PC-9 (cell line): ENCODE results near the gene UPK1B. TPM values are rescaled to one million over a fixed set of nuclear protein-coding genes. Genes with fewer than 3 reads are reported as not detected.
"Not testable (repeated sequence)": the region's sequence is repeated elsewhere in the genome, so short reads cannot be mapped to it uniquely, and the experiment has no call there.

ENCODE experiments used
- BruUV-seq: library from RNA; stranded (reverse); fragments of 400-500 nt; replicated peaks from 2 replicates; lab custom pipeline; 2021; lab: Mats Ljungman, UMichigan
- CTCF ChIA-PET: fragments of 300-600 bp; sonication (Branson Sonifier 250); formaldehyde crosslinking; loops from one replicate; lab custom pipeline; 2022; ENCODE audit warnings: antibody characterized with exemption; lab: Charles Lee
- POLR2A ChIA-PET: fragments of 300-600 bp; sonication (Branson Sonifier 250); formaldehyde crosslinking; loops from one replicate; lab custom pipeline; 2022; ENCODE audit warnings: antibody characterized with exemption; ENCODE audit not compliant: unreplicated experiment; lab: Charles Lee
- DNase-seq, 2 experiments: peaks; one replicate each; pipeline versions ENCODE4 v3.0.0 to v3.0.0-alpha.2; 2015 to 2022; ENCODE audit warnings: mixed read lengths in 1 of 2
- H2AFZ ChIP-seq: fragments of 200-600 bp; sonication (generic); 2 replicates; pipeline ENCODE4 v1.8.1; 2017; ENCODE audit warnings: antibody characterized with exemption
- H3F3A ChIP-seq: fragments of 200-600 bp; sonication (generic); 2 replicates; pipeline ENCODE4 v1.8.1; 2017; ENCODE audit warnings: antibody characterized with exemption, mild to moderate bottlenecking, low read depth; ENCODE audit not compliant: insufficient read depth
- H3K27ac ChIP-seq: fragments of 200-600 bp; sonication (generic); 2 replicates; pipeline ENCODE4 v1.6.1; 2016; ENCODE audit warnings: mixed run types
- H3K27me3 ChIP-seq: fragments of 200-600 bp; sonication (generic); 2 replicates; pipeline ENCODE4 v1.6.1; 2016; ENCODE audit warnings: low read depth, mixed run types; ENCODE audit not compliant: insufficient read depth
- H3K36me3 ChIP-seq: fragments of 200-600 bp; sonication (generic); 2 replicates; pipeline ENCODE4 v1.6.1; 2016; ENCODE audit warnings: low read depth, mixed run types
- H3K4me1 ChIP-seq: fragments of 200-600 bp; sonication (generic); replicated peaks from 2 replicates; pipeline ENCODE4 v1.6.1; 2016; ENCODE audit warnings: mixed run types; ENCODE audit not compliant: insufficient read depth
- H3K4me2 ChIP-seq: fragments of 200-600 bp; sonication (generic); 2 replicates; pipeline ENCODE4 v1.6.1; 2017; ENCODE audit warnings: mixed run types
- H3K4me3 ChIP-seq: fragments of 200-600 bp; sonication (generic); 2 replicates; pipeline ENCODE4 v1.6.1; 2016; ENCODE audit warnings: mixed run types
- H3K79me2 ChIP-seq: fragments of 200-600 bp; sonication (generic); 2 replicates; pipeline ENCODE4 v1.6.1; 2017; ENCODE audit warnings: low read depth, mixed run types
- H3K9me2 ChIP-seq: fragments of 200-600 bp; sonication (generic); 2 replicates; pipeline ENCODE4 v1.8.1; 2017; ENCODE audit warnings: mild to moderate bottlenecking; ENCODE audit not compliant: insufficient read depth
- H3K9me3 ChIP-seq: fragments of 200-600 bp; sonication (generic); 2 replicates; pipeline ENCODE4 v1.8.1; 2016; ENCODE audit warnings: low read depth; ENCODE audit not compliant: insufficient read depth
- H4K20me1 ChIP-seq: fragments of 200-600 bp; sonication (generic); 2 replicates; pipeline ENCODE4 v1.8.1; 2017; ENCODE audit not compliant: insufficient read depth
- EZH2 ChIP-seq: fragments of 200-600 bp; sonication (generic); IDR thresholded peaks from 2 replicates; pipeline ENCODE4 v1.8.0; 2017; ENCODE audit warnings: antibody characterized with exemption, low read depth
- intact Hi-C: fragments of 100-400 bp; cut with micrococcal nuclease; formaldehyde crosslinking; loops from one replicate; pipeline ENCODE4 v1.10.0; 2022; ENCODE audit not compliant: unreplicated experiment
- total RNA-seq: library from RNA; stranded (reverse); gene quantifications from 2 replicates; pipeline ENCODE4 v1.2.3, GENCODE V29; 2021
- TF ChIP-seq, protein P1 (sequence below): fragments of 200-600 bp; sonication (generic); conservative IDR thresholded peaks from 2 replicates; pipeline ENCODE4 v1.6.1; 2017; ENCODE audit warnings: mixed run types, antibody characterized with exemption, mild to moderate bottlenecking, moderate library complexity

The UPK1B gene
- total RNA-seq, 1 experiment from 2014 or later, result not detected

GRCh38 chr3:119139360-119139759, 34.0 kb upstream of the UPK1B start:
- intact Hi-C loops, CTCF ChIA-PET, H3K79me2 ChIP-seq, H3K4me1 ChIP-seq, H3K9me3 ChIP-seq, H2AFZ ChIP-seq, BruUV-seq, H3K27me3 ChIP-seq, POLR2A ChIA-PET, H4K20me1 ChIP-seq, H3K27ac ChIP-seq, DNase-seq, H3K36me3 ChIP-seq, H3K4me3 ChIP-seq, H3K4me2 ChIP-seq, H3F3A ChIP-seq, H3K9me2 ChIP-seq: not testable (repeated sequence)

GRCh38 chr3:119140466-119140865, 32.9 kb upstream of the UPK1B start:
- Histone ChIP-seq H3K27me3 (no peaks in the 10 kb centered on the region), H2AFZ (no peak overlapping the region), H3F3A (no peaks in the 10 kb centered on the region; the same call in 1 of the 2 replicates), H3K36me3 (no peaks in the 10 kb centered on the region), H3K4me3 (no peak overlapping the region), H4K20me1 (no peaks in the 10 kb centered on the region), H3K9me3 (no peaks in the 10 kb centered on the region), H3K4me1 (no peaks in the 10 kb centered on the region), H3K27ac (no peak overlapping the region), H3K4me2 (no peak overlapping the region), H3K9me2 (no peaks in the 10 kb centered on the region), H3K79me2 (no peaks in the 10 kb centered on the region)
- DNase-seq, result no peak
- no peak for TF ChIP-seq EZH2
- TF ChIP-seq, protein P1, sequence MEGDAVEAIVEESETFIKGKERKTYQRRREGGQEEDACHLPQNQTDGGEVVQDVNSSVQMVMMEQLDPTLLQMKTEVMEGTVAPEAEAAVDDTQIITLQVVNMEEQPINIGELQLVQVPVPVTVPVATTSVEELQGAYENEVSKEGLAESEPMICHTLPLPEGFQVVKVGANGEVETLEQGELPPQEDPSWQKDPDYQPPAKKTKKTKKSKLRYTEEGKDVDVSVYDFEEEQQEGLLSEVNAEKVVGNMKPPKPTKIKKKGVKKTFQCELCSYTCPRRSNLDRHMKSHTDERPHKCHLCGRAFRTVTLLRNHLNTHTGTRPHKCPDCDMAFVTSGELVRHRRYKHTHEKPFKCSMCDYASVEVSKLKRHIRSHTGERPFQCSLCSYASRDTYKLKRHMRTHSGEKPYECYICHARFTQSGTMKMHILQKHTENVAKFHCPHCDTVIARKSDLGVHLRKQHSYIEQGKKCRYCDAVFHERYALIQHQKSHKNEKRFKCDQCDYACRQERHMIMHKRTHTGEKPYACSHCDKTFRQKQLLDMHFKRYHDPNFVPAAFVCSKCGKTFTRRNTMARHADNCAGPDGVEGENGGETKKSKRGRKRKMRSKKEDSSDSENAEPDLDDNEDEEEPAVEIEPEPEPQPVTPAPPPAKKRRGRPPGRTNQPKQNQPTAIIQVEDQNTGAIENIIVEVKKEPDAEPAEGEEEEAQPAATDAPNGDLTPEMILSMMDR, result no peak
- POLR2A ChIA-PET, result no interaction called here
- CTCF ChIA-PET, result no interaction called here
- BruUV-seq, result no TSS peak
- intact Hi-C loops, result loop anchor here (10.0 kb wide), 1 partner anchor 244 kb away; no protein-coding TSS in a partner anchor

GRCh38 chr3:119145128-119145499, 28.3 kb upstream of the UPK1B start:
- Histone ChIP-seq H3K79me2 (no peaks in the 10 kb centered on the region), H3K4me1 (peaks cover 18% of the 10 kb centered on the region; the same call in 1 of the 2 replicates), H2AFZ (no peak overlapping the region), H3K27me3 (no peaks in the 10 kb centered on the region), H3K9me3 (no peaks in the 10 kb centered on the region), H4K20me1 (no peaks in the 10 kb centered on the region), H3F3A (peaks cover 3% of the 10 kb centered on the region), H3K4me3 (no peak overlapping the region), H3K36me3 (no peaks in the 10 kb centered on the region), H3K9me2 (no peaks in the 10 kb centered on the region; the same call in 1 of the 2 replicates), H3K27ac (no peak overlapping the region), H3K4me2 (no peak overlapping the region)
- intact Hi-C loops, result loop anchor here (1.0 to 10.0 kb wide), 4 partner anchors 40 to 240 kb away; no protein-coding TSS in a partner anchor
- CTCF ChIA-PET, result no interaction called here
- no TSS peak for BruUV-seq
- POLR2A ChIA-PET, result no interaction called here
- TF ChIP-seq EZH2, result no peak
- TF ChIP-seq, protein P1, result no peak
- no peak for DNase-seq
